ENCODE results near the gene DIS3L2.
A peak's percentile ranks its signal among the peaks of the same experiment; 100 is the strongest.

DIS3L2 gene, protein sequence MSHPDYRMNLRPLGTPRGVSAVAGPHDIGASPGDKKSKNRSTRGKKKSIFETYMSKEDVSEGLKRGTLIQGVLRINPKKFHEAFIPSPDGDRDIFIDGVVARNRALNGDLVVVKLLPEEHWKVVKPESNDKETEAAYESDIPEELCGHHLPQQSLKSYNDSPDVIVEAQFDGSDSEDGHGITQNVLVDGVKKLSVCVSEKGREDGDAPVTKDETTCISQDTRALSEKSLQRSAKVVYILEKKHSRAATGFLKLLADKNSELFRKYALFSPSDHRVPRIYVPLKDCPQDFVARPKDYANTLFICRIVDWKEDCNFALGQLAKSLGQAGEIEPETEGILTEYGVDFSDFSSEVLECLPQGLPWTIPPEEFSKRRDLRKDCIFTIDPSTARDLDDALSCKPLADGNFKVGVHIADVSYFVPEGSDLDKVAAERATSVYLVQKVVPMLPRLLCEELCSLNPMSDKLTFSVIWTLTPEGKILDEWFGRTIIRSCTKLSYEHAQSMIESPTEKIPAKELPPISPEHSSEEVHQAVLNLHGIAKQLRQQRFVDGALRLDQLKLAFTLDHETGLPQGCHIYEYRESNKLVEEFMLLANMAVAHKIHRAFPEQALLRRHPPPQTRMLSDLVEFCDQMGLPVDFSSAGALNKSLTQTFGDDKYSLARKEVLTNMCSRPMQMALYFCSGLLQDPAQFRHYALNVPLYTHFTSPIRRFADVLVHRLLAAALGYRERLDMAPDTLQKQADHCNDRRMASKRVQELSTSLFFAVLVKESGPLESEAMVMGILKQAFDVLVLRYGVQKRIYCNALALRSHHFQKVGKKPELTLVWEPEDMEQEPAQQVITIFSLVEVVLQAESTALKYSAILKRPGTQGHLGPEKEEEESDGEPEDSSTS

DNA sequence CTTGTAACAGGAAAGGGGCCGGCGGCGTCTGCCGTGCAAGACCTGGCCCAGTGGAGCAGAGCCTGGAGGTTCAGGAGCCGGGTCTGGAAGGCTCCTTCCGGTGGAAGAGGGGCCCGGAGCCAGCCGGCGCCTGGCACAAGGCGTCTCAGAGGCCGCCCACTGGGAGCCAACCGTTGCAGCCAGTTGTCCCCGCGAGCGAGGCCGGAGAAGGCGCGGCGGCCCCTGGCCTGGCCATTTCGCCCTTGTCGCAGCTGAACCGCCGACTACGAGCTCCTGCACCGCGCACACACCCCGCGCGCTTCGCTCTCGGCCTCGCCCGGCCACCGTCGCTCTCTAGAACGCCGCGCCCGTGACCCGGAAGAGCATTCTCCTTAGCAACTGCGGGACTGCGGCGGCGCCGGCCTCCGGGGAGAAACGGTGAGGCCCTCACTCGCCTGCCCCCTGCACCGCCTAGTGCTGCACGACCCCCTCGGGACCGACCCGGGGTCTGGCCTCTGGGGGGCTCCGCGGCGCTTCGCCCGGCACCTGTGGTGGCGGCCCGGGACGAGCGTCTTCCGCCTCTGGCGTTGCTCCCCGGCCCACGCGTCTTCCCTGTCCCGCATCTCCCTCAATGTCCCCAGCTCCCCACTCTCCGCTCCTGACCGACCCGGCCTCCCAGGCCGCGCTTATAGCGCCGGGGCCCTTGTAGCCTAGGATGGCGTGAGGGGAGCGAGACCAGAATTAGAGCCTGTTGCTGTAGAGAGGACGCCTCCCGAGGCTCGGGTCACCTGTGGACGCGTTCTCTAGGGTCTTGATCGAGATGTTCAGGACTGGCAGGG lies at the start of gene DIS3L2:
DIS3L2 (plus strand) TSS at position 365 of the 818 bp plus-strand sequence. CDS start 53,215 bp downstream, outside the sequence.
- peak; percentile 75 for DNase-seq

DNA sequence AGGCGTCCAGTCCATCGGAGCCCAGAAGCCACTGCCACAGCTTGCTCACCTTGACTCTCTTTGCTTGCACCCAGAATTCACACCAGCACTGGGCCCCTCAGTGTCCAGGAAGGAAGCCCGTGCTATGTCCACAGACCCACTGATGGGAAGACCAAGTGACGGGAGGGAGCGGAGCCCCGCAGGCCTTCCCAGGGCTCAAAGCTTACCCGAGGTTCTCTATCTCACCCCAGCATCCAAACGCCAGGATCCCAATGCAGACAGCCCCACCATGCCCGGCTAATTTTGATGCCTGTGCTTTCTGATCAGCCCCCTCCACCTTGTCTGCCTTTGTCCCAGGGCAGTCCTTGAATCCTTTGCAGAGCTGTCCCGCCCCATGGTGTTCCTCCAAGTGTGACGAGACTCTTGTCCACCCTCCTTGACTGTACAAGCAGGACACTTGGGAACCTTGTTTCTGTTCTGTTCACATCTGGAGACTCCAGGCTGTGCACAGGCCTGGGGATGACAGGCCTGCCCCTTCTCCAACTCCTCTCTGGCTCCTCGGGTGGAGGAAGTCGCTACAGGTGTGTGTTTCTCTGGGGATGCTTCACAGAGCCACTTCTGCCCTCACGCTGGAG lies 47.3 kb upstream of the DIS3L2 start:
- DNase-seq = peak; percentile 34

DNA sequence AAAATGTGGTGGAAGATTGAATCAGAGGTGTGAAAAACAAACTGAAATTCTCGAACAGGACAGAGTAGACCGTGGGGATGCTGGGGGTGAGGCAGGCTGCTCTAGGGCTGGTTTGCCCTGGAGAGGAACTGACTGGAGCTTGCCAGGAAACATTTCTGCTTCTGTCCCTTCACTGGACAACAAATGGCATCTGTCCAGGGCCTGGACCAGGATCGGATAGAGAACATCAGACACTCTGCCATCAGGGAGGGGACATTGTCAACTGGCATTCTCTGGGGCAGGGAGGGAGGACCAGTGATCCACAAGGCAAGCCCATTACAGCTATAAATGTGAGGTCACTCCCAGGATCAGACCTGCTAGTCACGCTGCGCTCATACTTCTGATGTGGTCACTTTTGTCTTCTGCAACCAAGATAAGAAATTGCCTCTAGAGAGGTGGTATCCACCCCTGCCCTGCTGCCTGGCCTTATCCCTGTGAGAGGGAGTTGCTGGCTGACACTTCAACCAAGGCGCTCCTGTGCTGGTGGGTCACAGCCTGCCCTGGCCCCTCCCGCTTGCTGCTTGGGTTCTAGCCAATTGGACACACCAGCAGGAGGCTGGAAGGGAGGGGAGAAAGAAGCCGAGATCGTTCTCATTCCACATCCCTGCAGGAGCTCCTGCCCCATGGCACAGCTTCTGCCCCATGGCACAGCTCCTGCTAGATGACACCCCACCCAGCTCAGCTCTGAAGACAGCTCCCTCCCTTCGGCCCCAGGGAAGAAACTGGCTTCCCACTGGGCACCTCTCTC lies 44.0 kb upstream of the DIS3L2 start:
- DNase-seq = peak; percentile 10

DNA sequence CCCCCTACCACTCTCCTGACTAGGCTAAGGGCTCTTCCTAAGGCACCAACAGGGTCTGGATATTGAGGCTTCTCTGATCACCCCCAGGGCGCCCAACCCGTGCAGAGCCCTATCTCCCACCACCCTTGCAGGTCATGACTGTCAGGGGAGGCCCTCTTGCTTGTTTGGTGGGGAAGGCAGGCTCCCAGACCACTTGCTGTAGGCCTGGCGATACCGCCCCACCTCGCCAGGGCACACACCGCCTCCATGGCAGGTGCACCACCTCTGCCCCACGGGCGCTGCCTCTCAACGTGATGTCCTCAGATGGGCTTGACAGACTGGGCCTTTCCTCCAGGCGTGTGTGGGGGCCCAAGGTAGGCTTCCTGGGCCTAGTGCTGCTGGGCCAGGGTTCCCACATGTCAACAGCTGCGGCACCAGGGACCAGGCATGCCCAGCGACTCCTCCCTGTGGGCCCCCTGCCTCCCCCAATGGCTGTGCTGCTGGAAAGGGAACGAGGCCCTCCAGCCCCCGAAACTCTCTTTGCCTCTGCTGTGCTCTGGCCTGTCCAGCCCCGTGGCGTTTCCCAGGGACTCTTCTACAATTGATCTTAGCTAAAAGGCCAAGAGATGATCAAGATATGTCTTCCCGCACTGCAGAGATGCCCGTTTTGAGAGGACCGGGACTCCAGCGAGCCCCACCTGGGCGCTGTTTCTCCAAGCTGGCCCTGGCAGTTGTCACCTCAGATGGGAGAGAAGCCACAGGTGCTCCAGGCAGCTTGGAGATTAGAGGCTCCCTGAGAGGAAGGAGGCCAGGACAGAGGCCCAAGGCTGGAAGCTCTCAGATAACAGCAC lies 42.8 kb upstream of the DIS3L2 start:
- DNase-seq = no peak

DNA sequence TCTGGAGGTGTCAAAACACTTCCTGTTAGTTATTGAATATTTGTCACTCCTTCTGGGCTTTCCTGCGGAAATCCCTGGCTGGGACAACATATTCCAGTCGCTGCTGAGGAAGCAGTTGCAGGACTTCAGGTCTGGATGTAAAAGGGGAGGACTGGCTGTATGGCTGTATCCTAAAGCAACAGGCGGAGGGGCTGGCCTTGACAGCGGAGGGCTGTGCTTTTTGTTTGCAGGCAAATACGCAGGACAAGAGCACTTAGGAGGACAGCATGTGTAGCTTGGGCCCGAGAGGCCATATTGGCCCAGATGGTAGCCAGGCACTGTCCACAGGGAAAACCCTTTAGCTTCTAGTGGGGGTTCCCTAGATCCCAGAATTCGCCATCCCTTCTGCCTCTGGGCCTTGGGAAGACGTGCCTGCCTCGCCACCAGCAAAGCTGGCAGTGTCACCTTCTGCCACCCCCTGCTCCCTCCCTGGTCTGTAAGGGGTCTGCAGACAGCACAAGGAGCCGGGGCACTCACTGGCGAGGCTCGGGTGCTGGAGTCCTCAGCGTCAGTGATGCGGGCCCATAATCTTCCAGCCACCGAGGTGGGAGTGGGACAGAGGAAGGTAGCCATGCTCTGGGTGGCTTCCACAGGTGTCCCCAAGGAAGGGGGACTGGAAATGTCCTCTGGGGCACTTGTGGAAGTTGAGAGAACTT lies 42.0 kb upstream of the DIS3L2 start:
- no peak for DNase-seq

DNA sequence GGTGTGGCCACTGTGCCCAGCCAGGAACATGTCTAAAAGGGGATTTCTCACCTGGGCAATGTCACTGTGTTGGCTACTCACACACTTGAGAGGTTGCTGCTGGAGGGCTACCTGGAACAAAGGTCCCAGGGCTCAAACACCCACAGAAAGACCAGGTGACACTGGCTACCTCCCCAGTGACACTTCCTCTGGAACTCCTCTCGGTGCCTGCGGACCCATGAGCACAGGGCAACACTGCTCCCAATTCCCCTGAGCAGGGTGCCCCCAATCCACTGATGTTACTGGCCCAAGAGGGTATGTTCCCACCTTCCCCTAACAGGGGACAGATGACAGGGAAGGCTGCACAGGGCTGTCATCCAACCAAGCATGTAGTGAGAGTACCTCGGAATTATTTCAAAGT lies 41.1 kb upstream of the DIS3L2 start:
- DNase-seq = no peak

DNA sequence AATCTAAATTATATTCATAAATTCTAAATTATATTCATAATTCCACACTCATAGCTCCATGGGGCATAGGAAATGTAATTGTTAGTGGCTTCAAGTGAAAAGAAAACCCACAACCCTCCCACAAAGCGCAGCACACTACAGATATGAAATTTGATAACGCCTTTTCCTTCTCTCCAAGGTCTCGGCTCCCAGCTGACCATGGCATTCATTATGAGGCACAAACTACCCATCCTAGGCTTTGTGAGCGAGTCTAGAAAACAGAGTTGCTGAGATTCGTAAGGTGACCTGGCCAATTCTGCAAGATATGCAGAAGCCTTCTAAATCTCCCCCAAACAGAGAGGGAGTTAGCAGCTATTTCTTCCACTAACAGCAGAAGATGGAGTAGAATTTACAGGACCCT lies 40.7 kb upstream of the DIS3L2 start:
- DNase-seq = no peak

DNA sequence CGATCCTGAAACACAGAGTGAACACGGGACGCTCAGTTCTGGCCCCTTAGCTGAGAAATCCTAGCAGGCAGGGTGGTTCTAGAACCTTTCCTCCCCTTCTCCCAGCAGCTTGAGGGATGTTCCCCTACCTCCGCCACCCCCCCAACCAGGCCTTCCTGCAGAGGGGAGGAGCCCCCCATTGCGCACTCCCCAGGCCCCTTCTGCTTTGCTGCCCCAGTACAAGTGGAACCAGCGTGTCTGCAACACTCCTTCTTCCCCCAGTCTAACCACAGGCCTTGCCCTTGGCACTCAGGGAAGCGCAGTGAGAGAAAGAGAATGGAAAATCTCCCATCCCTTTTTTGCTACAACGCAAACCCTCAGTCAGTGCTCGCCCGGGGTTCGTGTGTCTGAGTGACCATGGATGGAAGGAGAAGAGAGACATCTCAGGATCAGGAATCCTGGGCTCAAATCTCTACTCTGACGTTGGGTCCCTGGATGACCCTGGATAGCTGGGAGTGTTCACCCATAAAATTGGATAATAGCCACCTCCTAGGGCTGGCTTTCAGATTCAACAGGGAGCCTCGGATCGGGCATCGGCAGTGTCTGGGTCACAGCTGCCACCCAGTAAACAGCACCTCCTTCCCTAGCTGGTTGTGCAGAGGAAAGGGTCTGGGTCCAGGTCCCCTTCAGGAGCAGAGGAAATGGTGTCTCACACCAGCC lies 39.1 kb upstream of the DIS3L2 start:
- no peak for DNase-seq

DNA sequence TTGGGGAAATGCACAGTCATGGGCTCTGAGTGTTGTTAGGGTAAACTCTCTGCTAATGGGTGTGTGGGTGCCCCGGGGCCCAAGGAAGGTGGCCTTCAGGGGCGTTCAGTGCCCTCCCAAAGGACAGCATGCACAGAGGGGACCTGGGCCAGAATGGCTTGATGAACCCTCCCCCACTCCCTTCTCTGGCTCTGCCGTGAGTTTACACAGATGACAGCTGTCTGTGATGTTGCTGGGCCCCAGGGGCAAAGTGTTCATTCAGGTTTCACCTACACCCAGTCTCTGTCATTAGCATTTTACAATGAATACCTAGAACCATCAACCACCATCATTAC lies 38.5 kb upstream of the DIS3L2 start:
- DNase-seq = no peak

DNA sequence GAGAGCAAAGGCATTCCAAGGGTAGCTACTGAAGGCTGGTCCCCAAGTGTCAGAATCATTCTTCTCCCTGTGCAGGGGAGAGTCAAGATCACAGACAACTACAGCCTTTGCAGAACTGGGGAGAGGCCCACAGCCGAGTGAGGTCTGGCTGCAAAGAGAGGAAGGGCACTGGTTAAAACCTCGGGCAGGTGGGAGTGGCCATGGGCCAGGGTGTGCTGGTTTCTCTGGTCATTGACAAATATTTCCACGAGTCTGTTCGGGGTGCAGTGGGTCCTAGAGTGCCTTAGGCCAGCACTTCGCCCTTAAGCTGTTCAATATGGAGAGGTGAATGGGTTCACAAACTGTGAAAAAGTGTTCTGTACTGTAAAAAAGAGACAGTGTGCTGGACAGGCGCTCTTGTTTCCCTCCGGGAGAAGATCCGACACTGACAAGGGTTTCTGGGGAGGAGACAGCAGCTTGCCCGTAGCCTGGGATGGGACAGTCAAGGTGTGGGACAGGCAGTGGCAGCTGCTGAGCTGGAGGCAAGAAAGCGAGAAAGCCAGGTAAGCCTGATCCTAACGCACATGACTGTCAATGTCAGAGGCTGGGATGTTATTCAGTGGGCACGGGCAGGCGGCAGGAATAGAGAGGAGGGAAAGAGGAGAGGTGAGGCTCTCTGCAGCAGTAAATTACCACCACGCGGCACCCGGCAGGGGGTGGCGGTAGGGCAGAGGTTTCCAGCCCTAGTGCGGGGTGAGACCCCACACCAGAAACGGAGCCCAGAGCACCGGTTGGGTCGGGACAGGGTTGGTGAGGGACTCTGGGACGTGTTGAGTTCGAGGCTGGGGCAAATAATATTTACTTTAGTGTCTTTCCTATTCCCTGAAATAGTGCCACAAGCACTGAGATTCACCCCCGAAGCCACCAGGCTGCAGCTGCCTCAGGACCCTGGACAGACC lies 37.3 kb upstream of the DIS3L2 start:
- no peak for DNase-seq

DNA sequence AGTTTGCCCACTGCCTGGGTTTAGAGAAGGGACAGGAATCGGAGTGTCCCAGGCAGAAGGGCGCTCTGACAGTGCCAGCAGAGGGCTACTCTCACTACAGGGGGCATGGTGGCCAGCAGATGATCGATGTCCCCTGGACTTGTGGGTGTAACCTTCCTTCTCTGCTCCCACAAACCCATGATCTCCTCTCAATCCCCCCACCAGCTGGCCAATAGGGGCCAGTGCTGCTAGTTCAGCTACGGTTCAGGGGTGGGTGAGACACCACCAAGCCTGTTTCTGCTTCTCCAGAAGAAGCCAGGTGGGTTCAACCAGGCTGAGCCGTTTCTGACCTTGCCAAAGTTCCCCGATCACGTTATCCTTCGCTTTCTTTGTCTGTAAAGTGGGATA lies 36.6 kb upstream of the DIS3L2 start:
- DNase-seq = peak; percentile 47

DNA sequence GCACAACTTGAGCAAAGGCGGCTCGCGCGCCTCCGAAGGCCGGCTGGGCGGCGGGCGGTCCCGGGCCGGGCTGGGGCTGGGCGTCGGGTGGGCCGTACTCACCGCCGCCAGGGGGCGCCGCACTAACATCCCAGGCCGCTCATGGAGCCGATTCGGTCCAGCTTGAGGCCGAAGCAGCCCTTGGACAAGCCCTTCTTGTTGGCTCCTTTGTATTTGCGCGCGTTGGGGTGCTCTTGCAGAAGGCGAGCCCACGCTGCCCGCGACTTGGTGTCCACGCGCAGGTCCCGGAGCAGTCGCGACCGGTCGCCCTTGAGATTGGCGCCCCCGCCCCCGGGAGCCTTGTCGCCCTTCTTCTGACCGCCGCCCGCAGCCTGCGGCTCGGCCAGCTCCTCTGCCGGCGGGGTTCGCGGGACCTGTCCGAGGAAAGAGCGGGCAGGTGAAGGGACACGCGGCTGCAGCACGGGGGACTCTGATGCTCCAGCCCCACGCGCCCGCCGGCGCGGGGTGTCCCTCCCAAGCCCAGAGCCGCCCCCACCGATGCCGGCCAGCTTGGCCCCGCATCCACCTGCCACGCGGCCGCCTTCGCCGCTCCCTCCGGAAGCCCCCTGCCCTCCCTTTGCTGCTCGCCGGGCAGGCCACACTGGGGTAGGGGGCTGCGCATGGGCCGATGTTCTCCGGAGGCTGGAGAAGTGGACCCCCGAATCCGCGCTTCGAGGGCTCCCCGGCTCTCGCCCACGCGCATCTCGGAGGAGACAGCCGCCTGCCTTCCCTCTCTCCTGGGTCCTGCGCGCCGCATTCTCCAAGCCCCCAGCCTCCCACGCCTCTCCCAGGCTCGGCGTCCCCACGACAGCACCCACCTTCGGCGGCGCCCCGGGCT lies 36.0 kb upstream of the DIS3L2 start:
- DNase-seq = peak; percentile 50

DNA sequence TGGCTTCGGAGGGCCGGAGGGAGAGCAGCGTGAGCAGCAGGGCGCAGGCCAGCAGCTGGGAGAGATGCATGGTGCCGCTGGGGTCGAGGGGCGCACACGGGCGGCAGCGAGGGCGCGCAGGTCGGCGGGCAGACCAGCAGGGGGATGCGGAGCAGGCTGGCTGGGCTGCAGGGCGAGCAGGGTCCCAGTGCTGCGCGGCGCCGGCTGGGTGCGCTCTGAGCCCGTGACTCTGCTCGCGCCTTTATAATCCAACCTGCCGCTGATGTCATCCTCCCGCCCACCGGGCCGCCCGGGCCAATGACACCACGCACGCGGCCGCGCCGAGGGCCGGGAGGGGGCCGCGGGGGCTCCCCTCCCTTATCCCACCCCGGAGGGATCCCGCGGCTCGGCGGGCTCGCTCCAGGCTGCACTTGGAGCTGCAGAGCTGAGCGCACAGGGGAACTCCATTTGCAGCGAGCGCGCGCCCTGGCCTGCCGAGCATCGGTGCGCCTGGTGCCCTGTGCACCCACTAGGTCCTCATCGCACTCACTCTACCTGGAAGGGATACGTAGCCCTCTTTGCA lies 35.3 kb upstream of the DIS3L2 start, which contains the start of gene NPPC:
NPPC (minus strand) TSS at position 217 of the 562 bp plus-strand sequence; CDS start at position 70, 147 bp downstream.
- peak; percentile 80 for DNase-seq

DNA sequence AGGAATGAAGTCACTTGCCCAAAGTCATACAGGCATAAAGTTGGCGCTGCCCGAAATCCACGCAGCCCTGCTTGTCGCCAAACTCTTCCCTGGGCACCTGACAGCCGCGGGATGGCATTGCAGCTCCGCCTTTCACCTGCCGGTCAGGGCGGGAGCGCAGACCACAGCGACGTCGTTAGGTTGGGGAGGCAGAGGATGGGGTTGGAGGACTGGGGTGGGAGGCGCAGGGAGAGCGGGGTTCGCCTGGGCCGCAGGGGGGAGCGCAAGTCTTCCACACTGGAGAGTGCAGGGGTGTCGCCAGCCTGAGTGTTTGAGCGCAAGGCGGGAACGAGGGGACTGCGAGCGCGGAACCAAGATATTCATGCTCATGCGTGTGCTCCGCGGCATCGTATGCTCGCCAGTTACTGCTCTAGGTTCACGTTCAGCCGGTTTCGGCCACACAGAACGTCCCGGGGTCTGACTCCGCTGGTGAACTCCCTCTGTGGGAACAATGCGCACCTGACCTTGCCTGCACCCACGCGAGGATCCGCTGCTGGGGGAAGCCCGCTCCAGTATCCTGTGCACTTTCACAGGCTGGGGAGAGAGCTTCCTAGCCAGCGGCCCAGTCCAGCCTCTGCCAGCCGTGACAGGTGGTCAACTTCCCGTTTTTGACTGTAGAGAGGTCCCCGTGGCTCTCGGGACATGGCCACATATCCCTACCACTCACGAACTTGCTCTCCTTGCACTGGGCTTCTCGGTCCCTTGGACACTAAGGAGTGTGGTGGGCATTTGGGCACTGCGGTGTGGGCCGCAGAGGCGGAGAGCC lies 34.5 kb upstream of the DIS3L2 start:
- DNase-seq = peak; percentile 79

DNA sequence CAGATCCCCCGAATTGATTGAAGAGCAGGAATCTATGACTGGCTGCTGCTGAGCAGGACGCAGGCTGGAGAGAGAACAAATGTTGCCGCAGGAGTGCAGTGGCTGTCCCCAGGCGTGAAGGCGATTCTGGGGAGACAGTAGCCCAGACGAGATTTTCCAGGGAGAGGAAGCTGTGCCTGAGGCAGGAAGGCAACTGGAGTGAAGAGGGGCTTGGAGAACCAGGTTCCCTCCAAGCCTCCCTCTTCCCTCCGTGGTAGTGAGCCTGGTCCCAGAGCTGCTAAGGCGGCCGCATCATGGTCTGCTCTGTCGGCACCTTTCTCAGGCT lies 34.0 kb upstream of the DIS3L2 start:
- no peak for DNase-seq

DNA sequence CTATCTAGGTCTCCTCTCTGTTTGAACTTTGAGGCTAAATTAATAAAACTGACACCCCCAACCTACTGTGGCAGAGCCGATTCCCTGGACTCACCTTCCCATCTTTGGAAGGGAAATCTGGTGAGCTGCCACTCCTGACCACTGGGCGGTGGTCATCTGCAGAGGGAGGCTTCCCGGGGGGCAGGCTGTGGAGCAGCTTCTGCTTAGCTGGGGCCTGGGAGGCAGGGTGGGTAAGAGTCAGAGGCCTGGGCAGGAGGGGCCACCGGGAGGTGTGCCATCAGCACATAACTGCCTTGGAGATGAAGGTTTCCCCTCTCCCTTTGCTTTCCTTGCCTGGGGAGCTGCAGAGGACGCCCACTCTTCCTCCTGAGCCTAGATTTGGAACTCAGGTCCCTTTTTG lies 33.0 kb upstream of the DIS3L2 start:
- DNase-seq = no peak
